SK-N-SH (cell line): ENCODE measurements around the gene DOCK4.

Source experiments
- ELF1 ChIP-seq: IDR thresholded peaks from 2 replicates; pipeline ENCODE4 v1.4.0; 2012
- EZH2phosphoT487 ChIP-seq: fragments of 200-600 bp; sonication (generic); IDR thresholded peaks from 2 replicates; pipeline ENCODE4 v1.6.1; 2017; ENCODE audit warnings: low read depth, mixed run types, mild to moderate bottlenecking, antibody characterized with exemption, moderate library complexity, borderline replicate concordance
- MXI1 ChIP-seq: IDR thresholded peaks from 2 replicates; pipeline ENCODE4 v1.6.1; 2012; ENCODE audit warnings: mild to moderate bottlenecking, low read depth, low read length, improper control_type of control experiment
- SMC3 ChIP-seq: IDR thresholded peaks from 2 replicates; pipeline ENCODE4 v1.6.1; 2012; ENCODE audit warnings: low read depth, low read length, improper control_type of control experiment

DNA sequence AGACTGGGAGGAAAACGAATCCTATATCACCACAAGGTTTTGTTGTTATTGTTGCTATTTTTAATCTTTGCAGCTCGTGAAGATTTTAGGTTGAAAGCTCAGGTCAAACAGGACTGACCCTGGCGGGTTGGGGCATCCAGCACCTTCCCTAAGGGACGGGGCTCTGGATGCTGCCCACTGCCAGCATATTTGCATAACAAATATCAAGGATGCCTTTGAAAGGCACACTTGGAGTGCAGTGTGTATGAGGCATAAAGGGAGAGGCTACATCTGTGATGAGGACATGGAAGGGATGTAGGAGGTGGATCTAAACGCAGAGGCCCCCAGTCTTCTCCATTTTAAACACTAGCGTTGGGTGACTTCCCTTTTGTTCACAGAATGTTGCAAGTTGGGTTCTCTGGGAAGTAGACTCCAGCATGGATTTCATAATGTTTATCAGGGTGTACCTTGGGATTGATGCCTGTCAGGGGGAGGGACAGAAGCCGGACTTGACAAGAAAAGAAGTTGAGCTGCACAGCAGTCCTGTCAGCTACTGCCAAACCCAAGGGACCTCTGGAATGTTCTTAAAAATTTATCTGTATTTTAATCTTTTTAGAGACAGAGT lies 462.9 kb downstream of the DOCK4 start:
- TF ChIP-seq SMC3 (no peak), ELF1 (no peak), MXI1 (no peak), EZH2phosphoT487 (no peak)
